ENCODE data around the gene ARL5A.

Gene ARL5A

GRCh38 chr2:151860210-151860609 is 32.0 kb upstream of the ARL5A start:
- DNase-seq (ENCODE audit: low read depth): no peak
- H3K4me3 ChIP-seq (ENCODE audit: low read depth, low read length): no peak overlapping the region
- TF ChIP-seq CTCF (IDR thresholded peaks at IDR 0.05; ENCODE audit: low read depth, low read length, missing control alignments): no peak

- no peak for DNase-seq (ENCODE audit: low read depth)
Measured at GRCh38 chr2:151857650-151858049, 29.4 kb upstream of the ARL5A start.

GRCh38 chr2:151855111-151855510 is 26.9 kb upstream of the ARL5A start:
- TF ChIP-seq CTCF (IDR thresholded peaks at IDR 0.05; ENCODE audit: low read depth, low read length, missing control alignments): no peak
- no peak for DNase-seq (ENCODE audit: low read depth)
- H3K4me3 ChIP-seq (ENCODE audit: low read depth, low read length): peak overlapping the region; percentile 27; the same call in 1 of the 2 replicates

More at GRCh38 chr2:151857650-151858049, 29.4 kb upstream of the ARL5A start:
- no peak for TF ChIP-seq CTCF (IDR thresholded peaks at IDR 0.05; ENCODE audit: low read depth, low read length, missing control alignments)
- no peak overlapping the region for H3K4me3 ChIP-seq (ENCODE audit: low read depth, low read length)

- no peak for TF ChIP-seq CTCF (IDR thresholded peaks at IDR 0.05; ENCODE audit: low read depth, low read length, missing control alignments)
- DNase-seq (ENCODE audit: low read depth): no peak
- no peak overlapping the region for H3K4me3 ChIP-seq (ENCODE audit: low read depth, low read length)
Measured at GRCh38 chr2:151853070-151853758, 25.0 kb upstream of the ARL5A start.

- no peak overlapping the region for H3K4me3 ChIP-seq (ENCODE audit: low read depth, low read length)
- DNase-seq (ENCODE audit: low read depth): no peak
- TF ChIP-seq CTCF (IDR thresholded peaks at IDR 0.05; ENCODE audit: low read depth, low read length, missing control alignments): no peak
Measured at GRCh38 chr2:151852260-151853069, 24.2 kb upstream of the ARL5A start.

- no peak overlapping the region for H3K4me3 ChIP-seq (ENCODE audit: low read depth, low read length)
- no peak for TF ChIP-seq CTCF (IDR thresholded peaks at IDR 0.05; ENCODE audit: low read depth, low read length, missing control alignments)
- no peak for DNase-seq (ENCODE audit: low read depth)
Measured at GRCh38 chr2:151851761-151852160, 23.5 kb upstream of the ARL5A start.
